ENCODE measurements around the gene CRACR2A. TPM values are rescaled to one million over a fixed set of nuclear protein-coding genes. Genes with fewer than 3 reads are reported as not detected.

Gene CRACR2A
- total and polyA plus RNA-seq, 10 of the 15 experiments (the other 5 are each of a cell fraction or from before 2014, with no cell fraction given): 2.1 to 18.0 (median 13.2) TPM

GRCh38 chr12:3633396-3633795, 119.5 kb downstream of the CRACR2A start:
- no TSS peak for BruUV-seq (replicated peaks)
- H2AFZ ChIP-seq (ENCODE audit: control insufficient read depth, low read depth, low read length): no peak overlapping the region
- FAIRE-seq: no peak

More at GRCh38 chr12:3633396-3633795, 119.5 kb downstream of the CRACR2A start:
- SMC1A ChIA-PET (ENCODE audit: uncharacterized antibody, unreplicated experiment): no interaction called here
- no peak for DNase-seq (ENCODE audit: low read depth, low spot score)
- Histone ChIP-seq H3K4me3 (no peak overlapping the region), H3K27me3 (replicated peaks in 1 of 2; ENCODE audit: control insufficient read depth in 2 of 2, insufficient read depth in 2 of 2, low read length in 1 of 2) (no peaks in the 10 kb centered on the region), H4K20me1 (ENCODE audit: control insufficient read depth, insufficient read depth) (no peaks in the 10 kb centered on the region), H3K27ac (ENCODE audit: control insufficient read depth, insufficient read depth) (no peak overlapping the region), H3K79me2 (ENCODE audit: control insufficient read depth, insufficient read depth, low read length) (no peaks in the 10 kb centered on the region), H3K9me3 (replicated peaks; ENCODE audit: control insufficient read depth, insufficient read depth, low read length) (no peaks in the 10 kb centered on the region), H3K4me2 (ENCODE audit: control insufficient read depth, insufficient read depth) (no peak overlapping the region), H3K4me1 (ENCODE audit: control insufficient read depth, insufficient read depth, low read length) (no peaks in the 10 kb centered on the region), H3K9ac (ENCODE audit: control insufficient read depth, insufficient read depth, low read length) (no peak overlapping the region), H3K36me3 (ENCODE audit: control insufficient read depth in 2 of 2, insufficient read depth in 2 of 2, low read length in 1 of 2) (no peaks in the 10 kb centered on the region; a peak in 2 of 4 replicates)
- POLR2A ChIA-PET: no interaction called here
- in situ Hi-C loops (cut with MboI) (no loop called here), intact Hi-C loops (cut with micrococcal nuclease; ENCODE audit: unreplicated experiment) (no loop called here)
- no peak for ATAC-seq
- CTCF ChIA-PET: no interaction called here
- 97% methylated on average over 9 of the region's 9 CpGs for WGBS (ENCODE audit: insufficient coverage, insufficient replicate concordance, low lambda C conversion rate, missing lambda C conversion rate)
- no peak for TF ChIP-seq SRF (IDR thresholded peaks at IDR 0.05; ENCODE audit: low read depth in 2 of 2, low read length in 2 of 2)
- no peak for TF ChIP-seq CBFB (IDR thresholded peaks at IDR 0.05; ENCODE audit: low read depth)
- TF ChIP-seq FOXM1 (IDR thresholded peaks at IDR 0.05; ENCODE audit: low read depth, low read length): no peak
- no peak for TF ChIP-seq YY1 (IDR thresholded peaks at IDR 0.05; ENCODE audit: low read depth, low read length)
- TF ChIP-seq MEF2B (IDR thresholded peaks at IDR 0.05; ENCODE audit: partially characterized antibody, poor library complexity, severe bottlenecking): no peak
- TF ChIP-seq IRF5 (IDR thresholded peaks at IDR 0.05; ENCODE audit: borderline replicate concordance): no peak
- TF ChIP-seq TCF3 (IDR thresholded peaks at IDR 0.05; ENCODE audit: borderline replicate concordance, insufficient read depth, low read depth, low read length): no peak
- no peak for TF ChIP-seq E2F8 (IDR thresholded peaks at IDR 0.05; ENCODE audit: low read depth, partially characterized antibody)
- TF ChIP-seq SUZ12 (IDR thresholded peaks at IDR 0.05; ENCODE audit: unreplicated experiment): no peak
- TF ChIP-seq TARDBP (IDR thresholded peaks at IDR 0.05; ENCODE audit: borderline replicate concordance): no peak
- TF ChIP-seq ZBED1 (IDR thresholded peaks at IDR 0.05; ENCODE audit: borderline replicate concordance): no peak
- RAD21 ChIA-PET (ENCODE audit: unreplicated experiment): no interaction called here

Data from GM12878 (cell line).